GM12892 (cell line): ENCODE results near the gene EDAR.

Experiments used
- POLR2A ChIP-seq: IDR thresholded peaks from 2 replicates; pipeline ENCODE4 v1.6.1; 2011; ENCODE audit warnings: low read depth, low read length, control low read depth
- POLR2AphosphoS5 ChIP-seq: IDR thresholded peaks from 2 replicates; pipeline ENCODE4 v1.6.1; 2011; ENCODE audit warnings: low read depth, low read length, control low read depth

- no peak for TF ChIP-seq POLR2A
- TF ChIP-seq POLR2AphosphoS5 = no peak
These were observed 18.0 kb upstream of the EDAR start for GRCh38 chr2:109006971-109007370.
